NB4 (cell line): Measurements from ENCODE around the gene HCRTR2.
A peak's percentile ranks its signal among the peaks of the same experiment; 100 is the strongest.
"Not testable (repeated sequence)": the region's sequence is repeated elsewhere in the genome, so short reads cannot be mapped to it uniquely, and the experiment has no call there.

ENCODE experiments used
- DNase-seq: peaks from one replicate; pipeline ENCODE4 v3.0.0; 2010; ENCODE audit warnings: low read depth
- H3K4me3 ChIP-seq: one replicate; pipeline ENCODE4 v1.5.1; 2011; ENCODE audit warnings: mild to moderate bottlenecking, low read depth, low read length, moderate library complexity
- CTCF ChIP-seq: IDR thresholded peaks from one replicate; pipeline ENCODE4 v1.5.1; 2012; ENCODE audit warnings: low read depth, low read length
- MAX ChIP-seq: IDR thresholded peaks from 2 replicates; pipeline ENCODE4 v1.6.1; 2011; ENCODE audit warnings: low read depth, low read length
- MYC ChIP-seq: IDR thresholded peaks from 2 replicates; pipeline ENCODE4 v1.6.1; 2011; ENCODE audit warnings: low read depth, low read length
- POLR2A ChIP-seq: IDR thresholded peaks from 2 replicates; pipeline ENCODE4 v1.6.1; 2011; ENCODE audit warnings: mild to moderate bottlenecking; ENCODE audit not compliant: insufficient read length; ENCODE audit errors: extremely low read depth

Gene HCRTR2

GRCh38 chr6:55227862-55228261 lies 53.5 kb downstream of the HCRTR2 start:
- H3K4me3 ChIP-seq, result no peak overlapping the region
- no peak for DNase-seq
- TF ChIP-seq MYC, result no peak
- no peak for TF ChIP-seq POLR2A
- no peak for TF ChIP-seq CTCF
- no peak for TF ChIP-seq MAX

GRCh38 chr6:55239099-55239498 lies 64.8 kb downstream of the HCRTR2 start:
- TF ChIP-seq CTCF (no peak), MYC (no peak), MAX (no peak), POLR2A (no peak)
- no peak overlapping the region for H3K4me3 ChIP-seq
- DNase-seq, result no peak

GRCh38 chr6:55240975-55241605 lies 66.8 kb downstream of the HCRTR2 start:
- peak; percentile 31 for TF ChIP-seq CTCF
- not testable (repeated sequence) for H3K4me3 ChIP-seq
- DNase-seq, result peak; percentile 37

GRCh38 chr6:55250400-55250799 lies 76.1 kb downstream of the HCRTR2 start:
- no peak for DNase-seq
- H3K4me3 ChIP-seq, result no peak overlapping the region

GRCh38 chr6:55255113-55255512 lies 80.8 kb downstream of the HCRTR2 start:
- no peak for TF ChIP-seq MAX
- TF ChIP-seq POLR2A, result no peak
- no peak for TF ChIP-seq MYC
- TF ChIP-seq CTCF, result no peak
- H3K4me3 ChIP-seq, result no peak overlapping the region
- DNase-seq, result no peak

More at GRCh38 chr6:55250400-55250799, 76.1 kb downstream of the HCRTR2 start:
- TF ChIP-seq POLR2A, result no peak
- TF ChIP-seq CTCF, result no peak
- TF ChIP-seq MAX, result no peak
- TF ChIP-seq MYC, result no peak

- H3K4me3 ChIP-seq, result no peak overlapping the region
- no peak for DNase-seq
- TF ChIP-seq CTCF, result no peak
- TF ChIP-seq MYC, result no peak
- TF ChIP-seq POLR2A, result no peak
- no peak for TF ChIP-seq MAX
These were observed 85.9 kb downstream of the HCRTR2 start for GRCh38 chr6:55260181-55260580.
